HepG2 (cell line): Measurements from ENCODE around the gene DDAH2. TPM values are rescaled to one million over a fixed set of nuclear protein-coding genes. Genes with fewer than 3 reads are reported as not detected.
A peak's percentile ranks its signal among the peaks of the same experiment; 100 is the strongest.

Source experiments
- AKAP8 ChIP-seq: sonication (generic); formaldehyde crosslinking; IDR thresholded peaks from 2 replicates; pipeline ENCODE4 v1.5.1; 2020; ENCODE audit warnings: mild to moderate bottlenecking, missing genetic modification reagents
- CERS6 ChIP-seq: sonication (generic); formaldehyde crosslinking; IDR thresholded peaks from 2 replicates; pipeline ENCODE4 v1.5.0; 2020; ENCODE audit warnings: missing genetic modification reagents
- CREBL2 ChIP-seq: sonication (generic); formaldehyde crosslinking; IDR thresholded peaks from 2 replicates; pipeline ENCODE4 v1.8.1; 2023; ENCODE audit warnings: missing genetic modification reagents, mild to moderate bottlenecking, borderline replicate concordance
- GMEB2 ChIP-seq: IDR thresholded peaks from 2 replicates; pipeline ENCODE4 v1.6.1; 2016; ENCODE audit warnings: missing biosample characterization, missing genetic modification reagents, low read depth
- GRHL1 ChIP-seq: sonication (generic); formaldehyde crosslinking; conservative IDR thresholded peaks from 2 replicates; pipeline ENCODE4 v1.8.0; 2022; ENCODE audit warnings: missing genetic modification reagents
- HMGXB4 ChIP-seq, 2 experiments: sonication (generic) in 1 of 2; formaldehyde crosslinking in 1 of 2; IDR thresholded peaks; 2 replicates each; pipeline versions ENCODE4 v1.4.0 to v1.6.1; 2018 to 2020; ENCODE audit warnings: missing genetic modification reagents in 2 of 2, borderline replicate concordance in 1 of 2, low read depth in 1 of 2, mild to moderate bottlenecking in 1 of 2, missing biosample characterization in 1 of 2
- KDM2A ChIP-seq: sonication (generic); formaldehyde crosslinking; IDR thresholded peaks from 2 replicates; pipeline ENCODE4 v1.4.0; 2020; ENCODE audit warnings: low read depth, missing genetic modification reagents, borderline replicate concordance
- KMT2B ChIP-seq: IDR thresholded peaks from 2 replicates; pipeline ENCODE4 v1.6.1; 2016; ENCODE audit warnings: missing genetic modification reagents, missing compliant biosample characterization
- PAX8 ChIP-seq: sonication (generic); formaldehyde crosslinking; IDR thresholded peaks from 2 replicates; pipeline ENCODE4 v1.8.0; 2022; ENCODE audit warnings: mild to moderate bottlenecking, missing genetic modification reagents, borderline replicate concordance
- PREB ChIP-seq: sonication (generic); formaldehyde crosslinking; IDR thresholded peaks from 2 replicates; pipeline ENCODE4 v1.4.0; 2020; ENCODE audit warnings: missing genetic modification reagents
- TEAD3 ChIP-seq: optimal IDR thresholded peaks from 2 replicates; pipeline ENCODE3; 2016; ENCODE audit warnings: borderline replicate concordance
- YEATS4 ChIP-seq: sonication (generic); formaldehyde crosslinking; IDR thresholded peaks from 2 replicates; pipeline ENCODE4 v1.4.0; 2020; ENCODE audit warnings: missing genetic modification reagents, borderline replicate concordance
- ZNF331 ChIP-seq: sonication (generic); formaldehyde crosslinking; IDR thresholded peaks from 2 replicates; pipeline ENCODE4 v1.4.0; 2020; ENCODE audit warnings: missing genetic modification reagents
- ZNF354B ChIP-seq: sonication (generic); formaldehyde crosslinking; IDR thresholded peaks from 2 replicates; pipeline ENCODE4 v1.8.0; 2022; ENCODE audit warnings: mild to moderate bottlenecking, missing genetic modification reagents
- ZNF501 ChIP-seq: sonication (generic); formaldehyde crosslinking; IDR thresholded peaks from 2 replicates; pipeline ENCODE4 v1.5.1; 2020; ENCODE audit warnings: mild to moderate bottlenecking, moderate library complexity, missing genetic modification reagents
- ZNF510 ChIP-seq: sonication (generic); formaldehyde crosslinking; IDR thresholded peaks from 2 replicates; pipeline ENCODE4 v1.4.0; 2020; ENCODE audit warnings: low read depth, mild to moderate bottlenecking, missing genetic modification reagents
- ZNF691 ChIP-seq: sonication (generic); formaldehyde crosslinking; IDR thresholded peaks from 2 replicates; pipeline ENCODE4 v1.4.0; 2020; ENCODE audit warnings: missing genetic modification reagents, low read depth, mild to moderate bottlenecking, borderline replicate concordance
- ZNF724P ChIP-seq: sonication (generic); formaldehyde crosslinking; IDR thresholded peaks from 2 replicates; pipeline ENCODE4 v1.8.0; 2022; ENCODE audit warnings: missing genetic modification reagents, borderline replicate concordance
- polyA plus RNA-seq, 8 experiments: library from polyadenylated mRNA; depleted of rRNA in 3 of 8; stranded (reverse) in 7 of 8; unstranded in 1 of 8; fragments of >200 nt; fragmentation: Illumina TruSeq in 4 of 8; extraction: Trizol in 4 of 8; gene quantifications; 2 replicates each; pipeline versions ENCODE4 v1.2.1 to v1.2.3, GENCODE V29; 2011 to 2016; ENCODE audit warnings: low read depth in 4 of 8, missing spikeins in 1 of 8, mixed read lengths in 1 of 8; ENCODE audit not compliant: insufficient read depth in 1 of 8
- total RNA-seq, 5 experiments: library from RNA; depleted of rRNA; stranded (reverse); fragments of >200 nt; fragmentation: Illumina TruSeq; extraction: Trizol; gene quantifications; 2 replicates each; pipeline ENCODE4 v1.2.3, GENCODE V29; 2016; ENCODE audit warnings: low read depth in 1 of 5

The DDAH2 gene
- total and polyA plus RNA-seq, 2 of the 13 experiments (the other 11 are each of a cell fraction or from before 2014, with no cell fraction given) = 16.4 to 21.1 TPM

- TF ChIP-seq KMT2B (no peak), ZNF724P (CRISPR knock-in tag) (peak; percentile 74; the same call in 1 of the 2 replicates), CERS6 (no peak), ZNF510 (CRISPR knock-in tag) (no peak), KDM2A (peak; percentile 95), CREBL2 (no peak), HMGXB4 (CRISPR knock-in tag; IDR thresholded peaks at IDR 0.05; ENCODE audit: borderline replicate concordance in 1 of 2, low read depth in 1 of 2) (peak in 1 of 2 experiments; percentile 53; a peak in 1 of 4 replicates), AKAP8 (CRISPR knock-in tag) (peak; percentile 80; the same call in 1 of the 2 replicates), ZNF354B (0 out of 2 replicates have a peak, but pooled peaks have one; percentile 12), PAX8 (CRISPR knock-in tag) (0 out of 2 replicates have a peak, but pooled peaks have one; percentile 58), ZNF331 (CRISPR knock-in tag) (peak; percentile 42; the same call in 1 of the 2 replicates), GMEB2 (CRISPR knock-in tag) (no peak), TEAD3 (CRISPR knock-in tag) (no peak), GRHL1 (CRISPR knock-in tag) (no peak), ZNF501 (CRISPR knock-in tag) (peak; percentile 92), ZNF691 (CRISPR knock-in tag) (peak; percentile 10; the same call in 1 of the 2 replicates), YEATS4 (CRISPR knock-in tag) (0 out of 2 replicates have a peak, but pooled peaks have one; percentile 2), PREB (CRISPR knock-in tag) (0 out of 2 replicates have a peak, but pooled peaks have one; percentile 21)
These were observed 1.0 kb upstream of the DDAH2 start (continued) for GRCh38 chr6:31729979-31730630.
